Activated CD8-positive, alpha-beta T cell treated with anti-CD3 and anti-CD28 coated beads for 36 hours (primary cell): ENCODE measurements around the gene TCP11. TPM values are rescaled to one million over a fixed set of nuclear protein-coding genes. Genes with fewer than 3 reads are reported as not detected.

ENCODE experiments used
- ATAC-seq: fragments of 200-7000 bp; cut with Tn5 transposase; one replicate; pipeline ENCODE4 v1.10.0; 2021; ENCODE audit warnings: mild to moderate bottlenecking, moderate library complexity
- CTCF ChIA-PET: fragments of 350-600 bp; sonication (Branson Sonifier 250); formaldehyde crosslinking; loops from one replicate; lab custom pipeline; 2021; ENCODE audit warnings: antibody characterized with exemption; lab: Charles Lee
- POLR2A ChIA-PET: fragments of 350-600 bp; sonication (Branson Sonifier 250); formaldehyde crosslinking; loops from one replicate; lab custom pipeline; 2021; ENCODE audit warnings: antibody characterized with exemption; lab: Charles Lee
- DNase-seq: peaks from one replicate; pipeline ENCODE4 v3.0.0-alpha.2; 2020
- H3K27ac Mint-ChIP-seq: one replicate; pipeline ENCODE4 v1.8.0; 2021; ENCODE audit warnings: mild to moderate bottlenecking, mixed read lengths
- H3K27me3 Mint-ChIP-seq: one replicate; pipeline ENCODE4 v1.8.0; 2021; ENCODE audit warnings: mixed read lengths
- H3K36me3 Mint-ChIP-seq: one replicate; pipeline ENCODE4 v1.8.0; 2021; ENCODE audit warnings: low read depth, mixed read lengths
- H3K4me1 Mint-ChIP-seq: one replicate; pipeline ENCODE4 v1.8.0; 2021; ENCODE audit warnings: low read depth, mixed read lengths
- H3K4me3 Mint-ChIP-seq: one replicate; pipeline ENCODE4 v1.8.0; 2021; ENCODE audit warnings: mild to moderate bottlenecking, moderate library complexity, mixed read lengths
- H3K9me3 Mint-ChIP-seq: one replicate; pipeline ENCODE4 v1.8.0; 2021; ENCODE audit warnings: mixed read lengths
- CTCF ChIP-seq: fragments of 200-600 bp; IDR thresholded peaks from one replicate; pipeline ENCODE4 v1.8.0; 2022; ENCODE audit warnings: antibody characterized with exemption, mild to moderate bottlenecking
- intact Hi-C: fragments of 100-400 bp; cut with micrococcal nuclease; formaldehyde crosslinking; loops from one replicate; pipeline ENCODE4 v1.10.0; 2022
- total RNA-seq, 2 experiments: library from RNA; stranded (reverse); gene quantifications; one replicate each; pipeline ENCODE4 v1.2.3, GENCODE V29; 2021

TCP11 gene
- total RNA-seq, 2 experiments from 2014 or later, result not detected

DNA sequence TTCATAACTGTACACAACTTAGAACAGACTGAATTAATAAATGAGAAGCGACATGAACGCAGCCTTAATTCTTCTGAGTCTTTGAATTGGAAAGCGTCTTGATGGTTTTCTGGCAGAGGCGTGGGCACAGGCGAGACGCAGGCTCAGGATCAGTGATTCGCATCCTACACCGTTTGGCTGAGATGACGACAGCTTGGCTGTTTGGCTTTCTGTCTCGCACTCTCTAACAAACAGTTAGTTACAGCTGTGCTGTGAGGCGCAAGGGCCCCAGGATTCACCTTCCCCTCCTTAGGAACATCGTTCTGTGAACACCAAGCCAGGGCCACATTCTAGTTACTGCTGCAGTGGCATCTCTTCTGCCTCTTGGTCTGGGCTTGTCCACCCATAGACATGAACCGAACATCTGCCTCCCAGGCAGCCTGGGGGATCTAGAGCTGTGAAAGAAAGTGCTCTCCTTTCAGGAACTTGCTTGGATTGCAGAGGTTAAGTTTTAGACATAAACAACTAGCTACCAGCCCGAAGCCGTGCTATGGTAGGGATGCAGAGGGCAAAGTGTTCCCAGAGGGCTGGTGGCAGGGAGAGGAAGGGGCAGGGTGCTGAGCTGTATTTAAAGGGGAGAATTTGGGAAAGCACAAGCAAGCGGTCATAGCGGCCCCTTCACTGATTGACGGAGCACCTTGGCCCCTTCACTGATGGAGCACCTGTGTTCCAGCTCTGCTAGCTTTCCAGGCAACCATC is 49.6 kb downstream of the TCP11 start:
- intact Hi-C loops, result no loop called here
- POLR2A ChIA-PET, result no interaction called here
- no peak overlapping the region for H3K4me3 Mint-ChIP-seq
- H3K36me3 Mint-ChIP-seq, result peaks cover 2% of the 10 kb centered on the region
- no peak overlapping the region for H3K27ac Mint-ChIP-seq
- no peak for TF ChIP-seq CTCF
- no peaks in the 10 kb centered on the region for H3K4me1 Mint-ChIP-seq
- H3K9me3 Mint-ChIP-seq, result no peaks in the 10 kb centered on the region
- DNase-seq (no peak), ATAC-seq (no peak)
- CTCF ChIA-PET, result interaction anchor here (2.0 kb wide), 1 partner anchor 149 kb away, joined by 6 read pairs; no protein-coding TSS in a partner anchor
- no peaks in the 10 kb centered on the region for H3K27me3 Mint-ChIP-seq

- no peak for DNase-seq
- Mint-ChIP-seq H3K27me3 (no peaks in the 10 kb centered on the region), H3K4me3 (no peak overlapping the region), H3K27ac (no peak overlapping the region), H3K36me3 (peaks cover 2% of the 10 kb centered on the region), H3K9me3 (no peaks in the 10 kb centered on the region), H3K4me1 (no peaks in the 10 kb centered on the region)
- ATAC-seq, result no peak
- no peak for TF ChIP-seq CTCF
- ChIA-PET POLR2A (no interaction called here), CTCF (interaction anchor here (0.8 to 0.9 kb wide), 2 partner anchors 104 to 115 kb away, joined by 3 read pairs; no protein-coding TSS in a partner anchor)
- intact Hi-C loops, result no loop called here
These were observed 50.4 kb downstream of the TCP11 start for GRCh38 chr6:35090734-35091133.

DNA sequence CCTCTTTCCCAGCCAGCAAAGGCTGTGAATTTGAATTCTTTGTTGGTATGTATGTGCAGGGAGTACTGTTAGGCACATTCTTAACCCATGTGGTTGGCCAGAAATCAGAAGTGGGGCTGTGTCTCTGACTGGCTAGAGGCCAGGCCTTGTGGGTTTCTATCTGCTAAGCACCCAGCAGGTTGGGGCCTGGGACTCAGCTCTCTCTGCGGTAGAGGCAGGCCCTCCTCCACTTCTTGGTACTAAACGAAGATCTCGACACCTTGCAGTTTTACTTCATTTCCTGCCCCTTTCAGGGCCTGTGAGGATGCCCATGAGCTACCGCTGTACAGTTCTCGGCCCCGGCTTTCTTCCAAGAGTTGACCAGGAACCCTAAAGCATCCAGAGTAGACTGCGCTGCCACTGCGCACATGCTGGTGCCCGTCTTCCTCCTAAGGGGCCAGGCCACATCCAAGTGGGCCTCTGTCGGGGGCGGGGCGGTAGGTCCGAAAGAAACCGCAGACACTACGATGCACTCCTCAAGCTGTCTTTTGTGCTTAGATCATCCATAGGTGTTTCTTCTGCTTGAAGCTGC is 51.1 kb downstream of the TCP11 start:
- POLR2A ChIA-PET, result no interaction called here
- no peaks in the 10 kb centered on the region for H3K4me1 Mint-ChIP-seq
- peaks cover 2% of the 10 kb centered on the region for H3K36me3 Mint-ChIP-seq
- CTCF ChIA-PET, result interaction anchor here (0.8 to 3.6 kb wide), 3 partner anchors 50 to 115 kb away, joined by 3 to 10 read pairs (median 3); no protein-coding TSS in a partner anchor
- H3K4me3 Mint-ChIP-seq, result no peak overlapping the region
- no peak for TF ChIP-seq CTCF
- peak; percentile 5 for DNase-seq
- H3K27me3 Mint-ChIP-seq, result no peaks in the 10 kb centered on the region
- intact Hi-C loops, result no loop called here
- no peak for ATAC-seq
- no peak overlapping the region for H3K27ac Mint-ChIP-seq
- no peaks in the 10 kb centered on the region for H3K9me3 Mint-ChIP-seq

GRCh38 chr6:35089216-35089934 is 51.8 kb downstream of the TCP11 start:
- H3K4me3 Mint-ChIP-seq, result no peak overlapping the region

More at GRCh38 chr6:35089216-35089934, 51.8 kb downstream of the TCP11 start:
- no peaks in the 10 kb centered on the region for H3K4me1 Mint-ChIP-seq
- H3K27ac Mint-ChIP-seq, result no peak overlapping the region
- peaks cover 2% of the 10 kb centered on the region for H3K36me3 Mint-ChIP-seq
- CTCF ChIA-PET, result interaction anchor here (3.6 kb wide), 1 partner anchor 50 kb away, joined by 10 read pairs; no protein-coding TSS in a partner anchor
- intact Hi-C loops, result no loop called here
- no peaks in the 10 kb centered on the region for H3K27me3 Mint-ChIP-seq
- H3K9me3 Mint-ChIP-seq, result no peaks in the 10 kb centered on the region
- ATAC-seq (no peak), DNase-seq (no peak)
- TF ChIP-seq CTCF, result no peak
- POLR2A ChIA-PET, result no interaction called here
